GM19467 (cell line): ENCODE measurements around the gene SREBF1.

Source experiments
- ATAC-seq: cut with Tn5 transposase; IDR thresholded peaks from one replicate; pipeline ENCODE4 v1.9.1; 2021; ENCODE audit warnings: mild to moderate bottlenecking, moderate library complexity; ENCODE audit not compliant: unreplicated experiment

The SREBF1 gene

DNA sequence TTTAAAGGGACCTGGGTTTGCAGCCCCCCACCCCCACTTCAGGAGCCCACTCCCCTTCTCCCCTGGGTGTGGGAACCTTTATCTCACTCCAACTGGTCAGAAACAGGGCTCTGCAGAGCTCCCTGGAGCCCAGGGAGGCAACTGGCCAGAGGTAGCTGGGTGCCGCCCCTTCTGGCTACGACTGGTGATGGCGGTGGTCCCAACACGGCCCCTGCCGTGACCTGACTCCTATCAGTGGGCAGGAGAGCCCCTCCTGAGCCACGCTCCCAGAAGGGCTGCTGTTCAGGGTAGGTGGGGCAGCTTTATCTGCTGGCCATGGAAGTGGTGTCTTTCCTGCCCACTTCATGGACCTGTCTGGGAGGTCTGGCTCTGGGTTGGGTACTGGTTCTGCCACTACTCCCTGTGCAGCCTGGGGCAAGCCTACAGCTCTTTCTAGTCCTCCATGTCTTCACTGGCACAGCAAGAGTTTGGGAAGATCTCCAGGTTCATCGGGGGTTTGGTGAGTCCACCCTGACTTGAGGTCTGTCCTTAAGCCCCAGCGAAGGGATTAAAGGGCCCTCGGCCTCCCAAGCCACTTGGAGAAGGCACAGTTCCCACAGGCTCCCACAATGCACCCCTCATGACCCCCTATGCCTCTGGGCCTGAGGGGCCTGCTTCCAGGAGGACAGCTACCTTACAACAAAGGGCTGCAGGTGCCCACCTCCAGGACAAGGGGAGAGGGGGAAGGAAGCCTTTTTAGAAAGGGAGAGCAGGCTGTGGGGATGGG, 5.5 kb upstream of the SREBF1 start:
- no peak for ATAC-seq

DNA sequence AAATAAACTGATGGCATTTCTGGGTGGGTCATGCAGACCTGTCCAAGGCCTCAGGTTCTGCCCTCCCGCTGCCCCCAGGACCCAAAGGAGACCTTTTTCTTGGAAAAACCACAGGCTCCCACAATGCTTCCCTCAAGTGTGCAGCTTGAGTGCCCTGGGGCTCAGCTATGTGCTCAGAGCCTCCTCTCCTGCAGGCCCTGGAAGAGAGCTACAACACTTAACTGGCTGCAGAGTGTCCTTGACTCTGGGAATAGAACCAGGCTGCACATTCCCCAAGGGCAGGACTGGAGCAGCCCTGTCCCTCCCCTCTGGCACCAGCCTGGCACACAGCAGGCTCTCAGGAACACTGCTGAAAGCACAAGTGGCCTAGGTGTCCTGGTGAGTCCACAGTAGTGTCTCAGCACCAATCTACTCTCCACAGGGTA, 4.8 kb upstream of the SREBF1 start:
- no peak for ATAC-seq

DNA sequence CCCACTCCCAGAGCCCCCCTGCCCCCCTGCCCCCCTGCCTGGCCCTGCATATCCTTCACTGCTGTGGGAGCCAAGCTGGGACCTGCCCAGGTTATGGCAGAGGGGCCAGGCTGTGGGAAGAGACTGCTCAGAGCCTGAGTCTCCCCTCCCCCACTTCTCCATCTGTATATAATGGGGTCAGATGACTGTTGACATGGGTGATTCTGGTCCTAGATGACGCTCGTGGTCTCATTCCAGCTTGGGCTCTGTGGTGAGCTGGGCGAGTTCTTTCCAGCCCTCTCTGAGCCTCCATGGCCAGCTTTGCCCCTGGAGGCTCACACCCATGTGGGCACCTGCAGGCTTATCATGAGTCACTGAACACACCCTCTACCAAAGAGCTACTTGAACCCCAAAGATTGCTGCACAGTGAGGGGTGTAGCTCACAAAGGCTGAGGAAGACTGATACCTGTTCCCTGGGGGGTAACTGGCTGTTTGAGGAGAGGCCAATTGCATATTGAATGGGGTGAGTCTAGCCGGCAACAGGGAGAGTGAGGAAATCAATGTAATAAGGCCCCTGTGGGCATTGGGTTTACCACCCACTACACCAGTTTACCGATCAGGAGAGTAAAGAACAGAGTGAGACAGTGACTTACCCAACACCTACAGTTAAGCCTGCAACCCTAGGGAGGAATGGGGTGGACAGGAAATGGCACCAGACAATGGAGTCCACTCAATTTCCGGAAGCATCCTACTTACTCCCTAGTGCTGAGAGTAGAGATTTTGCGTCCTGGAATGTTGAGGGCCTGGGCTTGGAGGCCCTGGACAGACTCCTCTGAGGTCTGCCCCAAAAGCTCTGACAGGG, 4.2 kb upstream of the SREBF1 start:
- ATAC-seq = no peak

DNA sequence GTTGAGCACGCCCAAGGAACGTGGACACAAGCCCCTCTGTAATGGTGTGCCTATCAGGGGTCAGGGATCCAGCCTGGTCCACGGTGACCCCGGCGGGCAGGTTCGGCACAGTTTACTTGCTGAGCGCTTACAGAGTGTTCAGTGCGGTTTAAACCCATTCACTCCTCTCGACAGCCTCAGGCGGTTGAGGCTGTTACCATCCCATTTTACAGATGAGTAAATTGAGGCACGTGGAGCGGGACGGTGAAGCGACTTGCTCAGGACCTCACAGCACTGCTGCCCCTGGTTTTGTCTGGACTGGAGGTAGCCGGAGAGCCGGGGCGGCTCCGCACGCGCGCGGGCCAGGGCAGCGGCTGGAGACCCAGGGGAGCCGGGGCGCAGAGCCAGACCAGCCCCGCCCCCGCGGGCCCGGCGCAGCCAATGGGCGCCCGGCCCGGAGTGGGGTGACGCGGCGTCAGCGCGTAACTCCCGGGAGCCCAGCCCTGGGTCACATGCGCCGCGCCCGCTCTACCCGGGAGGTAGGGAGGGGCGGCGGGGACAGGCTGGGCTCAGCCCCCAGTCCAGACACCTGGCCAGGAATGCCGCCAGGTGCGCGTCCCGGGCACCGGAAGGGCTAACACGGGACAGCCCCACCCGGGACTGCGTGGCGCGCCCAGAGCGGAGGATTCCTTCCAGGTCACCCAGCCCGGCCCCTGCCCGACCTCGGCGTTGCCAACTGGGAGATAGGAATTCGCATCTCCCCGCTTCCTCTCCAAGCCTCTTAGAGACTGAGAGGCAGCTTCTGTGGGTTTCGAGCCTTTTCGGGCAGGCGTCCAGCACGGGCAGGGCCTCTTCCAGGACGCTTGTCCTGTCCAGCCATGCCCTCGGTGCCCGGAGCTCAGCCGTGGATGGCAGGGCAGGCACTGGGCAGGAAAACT, 3.3 kb upstream of the SREBF1 start:
- ATAC-seq = peak; percentile 47

DNA sequence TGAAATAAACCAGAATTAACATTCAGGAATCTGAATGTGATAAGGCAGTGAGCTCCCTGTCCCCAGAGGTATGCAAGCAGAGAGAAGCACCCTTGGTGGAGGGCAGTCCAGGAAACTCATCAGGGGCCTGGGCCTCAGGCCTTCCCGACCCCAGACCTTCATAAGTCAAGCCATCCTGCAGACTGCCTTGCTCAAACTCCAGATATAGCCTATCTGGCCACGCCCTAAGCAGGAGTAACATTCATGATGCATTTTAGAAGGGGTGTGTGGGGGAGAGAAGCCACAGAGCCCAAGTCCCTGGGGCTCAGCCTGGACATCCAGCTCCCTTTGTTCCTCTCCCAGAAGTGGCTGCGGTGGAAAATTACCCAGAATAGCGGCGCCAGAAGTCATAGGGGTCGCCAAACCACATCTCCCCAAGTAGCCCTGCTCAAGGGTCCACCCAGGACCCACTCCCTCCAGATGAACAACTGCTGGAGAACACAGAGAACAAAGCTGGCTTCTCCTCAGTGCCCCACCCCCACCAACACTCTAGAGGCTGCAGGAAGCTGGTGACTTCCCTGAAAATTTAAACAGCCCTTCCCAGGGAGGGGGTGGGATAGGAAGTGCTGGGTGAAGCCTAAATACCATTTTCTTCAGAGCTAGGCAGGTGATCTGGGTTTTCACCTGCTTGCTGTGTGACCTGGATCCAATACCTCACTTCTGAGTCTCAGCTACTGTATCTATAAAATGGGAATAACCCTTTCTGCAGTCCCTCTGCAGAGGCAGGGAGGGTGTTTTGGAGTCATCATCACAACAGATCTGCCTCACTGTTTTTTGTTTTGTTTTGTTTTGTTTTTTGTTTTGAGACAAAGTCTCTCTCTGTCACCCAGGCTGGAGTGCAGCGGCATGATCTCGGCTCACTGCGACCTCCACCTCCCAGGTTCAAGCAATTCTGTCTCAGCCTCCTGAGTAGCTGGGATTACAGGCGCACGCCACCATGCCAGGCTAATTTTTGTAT, 1.5 kb upstream of the SREBF1 start:
- no peak for ATAC-seq

DNA sequence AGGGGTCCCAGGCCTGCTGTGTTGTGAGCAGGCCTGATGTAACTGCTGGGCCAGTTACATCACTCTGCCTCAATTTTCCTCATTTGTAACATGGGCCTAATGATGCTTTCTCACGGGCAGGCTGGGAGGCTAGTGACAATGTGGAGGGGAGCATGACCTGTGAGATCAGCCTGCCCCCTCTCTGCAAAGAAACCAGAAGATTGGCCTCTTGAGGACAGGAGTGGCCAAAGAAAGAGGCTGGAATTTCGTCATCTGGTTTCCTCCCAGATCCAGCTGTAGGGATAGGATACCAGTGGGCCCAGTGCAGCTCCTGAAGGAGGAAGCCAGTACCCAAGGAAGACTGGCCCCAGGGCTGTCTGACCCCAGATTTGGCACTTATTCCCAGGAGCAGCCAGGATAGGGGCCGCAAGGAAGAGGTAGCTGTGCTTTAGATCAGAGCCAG, 615 bp upstream of the SREBF1 start:
- no peak for ATAC-seq

DNA sequence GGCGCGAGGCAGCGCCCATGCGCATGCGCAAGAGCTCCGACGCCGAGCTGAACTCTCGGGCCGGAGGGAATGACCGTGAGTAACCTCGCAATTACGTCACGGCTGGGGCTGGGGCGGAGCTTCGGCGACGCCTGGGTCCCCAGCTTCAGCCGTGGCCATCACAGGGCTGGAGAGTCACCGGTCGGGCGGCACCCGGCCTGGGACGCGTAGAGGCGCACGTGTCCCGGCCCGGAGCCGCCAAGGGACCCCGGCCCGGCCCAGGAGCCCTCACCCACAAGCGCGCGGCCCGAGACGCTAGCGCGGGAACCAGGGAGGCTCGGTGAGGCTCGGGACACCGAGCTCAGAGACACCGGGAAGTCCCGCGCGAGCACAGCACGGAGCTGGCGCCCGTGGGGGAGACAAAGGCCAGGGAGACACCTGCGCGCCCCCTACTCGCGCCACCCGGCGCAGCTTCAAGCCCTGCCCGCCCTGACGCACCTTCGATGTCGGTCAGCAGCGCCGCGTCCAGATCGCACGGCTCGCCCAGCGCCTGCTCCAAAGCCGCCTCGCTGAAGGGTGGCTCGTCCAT, 452 bp downstream of the SREBF1 start:
- ATAC-seq = peak; percentile 60

DNA sequence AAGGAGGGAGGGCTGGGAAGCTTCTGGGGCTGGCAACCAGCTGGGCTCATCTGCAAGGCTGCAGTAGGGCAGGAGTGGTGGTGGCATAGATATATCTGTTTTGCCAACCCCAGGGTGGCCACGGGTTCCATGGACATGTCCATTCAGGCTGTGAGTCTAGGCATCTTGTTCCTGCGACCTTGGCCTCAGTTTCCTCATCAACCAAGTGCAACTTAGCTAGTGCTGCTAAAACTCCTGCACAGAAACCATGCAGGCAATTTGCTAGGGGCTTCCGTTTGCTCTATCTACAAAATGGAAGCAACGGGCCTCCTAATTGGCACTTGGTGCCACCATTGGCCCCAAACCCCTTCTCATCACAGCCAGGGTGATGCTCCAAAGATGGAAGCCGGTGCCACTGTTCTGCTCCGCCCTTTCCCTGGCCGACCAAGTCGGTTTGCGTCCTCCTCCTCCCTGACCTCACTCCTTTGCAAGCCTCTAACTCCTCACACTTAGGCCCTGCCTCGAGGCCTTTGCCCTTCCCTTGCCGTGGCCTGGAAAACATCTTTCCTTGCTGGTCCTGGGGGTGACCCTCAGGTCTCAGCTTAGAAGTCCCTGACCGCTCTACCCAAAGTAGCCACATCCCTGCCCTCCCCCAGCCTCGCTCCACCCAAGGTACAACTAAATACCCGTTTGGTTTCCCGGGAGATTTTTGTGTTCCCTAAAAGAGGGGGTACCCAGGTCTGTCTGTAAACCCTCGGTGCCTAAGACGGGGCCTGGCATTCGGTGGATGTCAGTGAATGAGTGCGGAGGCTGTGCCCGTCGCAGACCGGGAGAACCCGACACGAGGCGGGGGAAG, 1.2 kb downstream of the SREBF1 start:
- ATAC-seq = no peak

DNA sequence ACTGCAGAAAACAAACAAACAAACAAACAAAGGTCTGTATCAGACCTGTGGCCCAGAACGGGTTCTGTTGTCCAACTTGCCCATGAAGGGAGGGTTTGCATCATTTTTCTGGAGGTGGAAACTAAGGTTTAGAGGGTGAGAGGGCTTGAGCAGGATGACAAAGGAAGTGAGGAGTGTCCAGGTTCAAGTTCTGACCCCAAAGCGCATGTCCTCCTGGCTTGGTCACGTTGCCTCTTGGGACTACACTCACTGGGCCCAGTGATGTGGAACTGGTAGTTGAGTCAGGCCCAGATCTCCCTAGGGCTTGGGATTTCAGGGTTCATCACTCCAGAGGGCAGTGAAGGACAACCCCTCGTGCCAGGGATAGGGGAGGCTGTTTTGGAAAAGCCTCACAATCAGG, 1.8 kb downstream of the SREBF1 start:
- ATAC-seq = no peak

DNA sequence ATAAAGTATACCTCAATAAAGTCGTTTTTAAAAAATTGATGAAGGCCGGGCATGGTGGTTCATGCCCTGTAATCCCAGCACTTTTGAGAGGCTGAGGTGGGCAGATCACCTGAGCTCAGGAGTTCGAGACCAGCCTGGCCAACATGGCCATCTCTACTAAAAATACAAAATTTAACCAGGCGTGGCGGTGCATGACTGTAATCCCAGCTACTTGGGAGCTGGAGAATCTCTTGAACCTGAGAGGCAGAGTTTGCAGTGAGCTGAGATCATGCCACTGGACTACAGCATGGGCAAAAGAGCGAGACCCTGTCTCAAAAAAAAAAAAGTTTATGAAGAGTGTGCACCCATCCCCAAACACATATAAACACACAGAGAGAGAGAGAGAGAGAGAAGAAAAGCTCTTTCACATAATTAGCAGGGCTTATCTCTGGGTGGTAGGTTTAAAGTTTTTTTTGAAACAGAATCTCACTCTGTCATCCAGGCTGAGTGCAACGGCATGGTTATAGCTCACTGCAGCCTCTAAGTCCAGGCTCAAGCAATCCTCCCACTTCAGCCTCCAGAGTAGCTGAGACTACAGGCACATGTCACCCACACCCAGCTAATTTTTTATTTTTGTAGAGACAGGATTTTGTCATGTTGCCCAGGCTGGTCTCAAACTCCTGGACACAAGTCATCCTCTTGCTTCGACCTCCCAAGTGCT, 3.0 kb downstream of the SREBF1 start:
- no peak for ATAC-seq

DNA sequence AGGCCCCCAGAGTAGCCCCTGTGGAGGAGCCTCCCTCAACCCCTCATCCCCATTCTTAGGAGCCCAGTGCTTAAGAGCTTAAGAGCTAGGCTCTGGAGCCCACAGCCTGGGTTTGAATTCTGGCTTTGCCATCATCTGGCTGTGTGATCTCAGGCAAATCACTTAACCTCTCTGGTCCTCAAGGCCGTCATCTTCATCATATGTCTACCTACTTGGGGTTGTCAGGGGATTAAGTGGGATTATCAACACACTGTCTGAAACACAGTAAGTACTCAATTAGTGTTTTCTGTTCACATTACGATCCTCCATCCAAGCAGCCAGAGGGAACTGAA, 4.8 kb downstream of the SREBF1 start:
- no peak for ATAC-seq

DNA sequence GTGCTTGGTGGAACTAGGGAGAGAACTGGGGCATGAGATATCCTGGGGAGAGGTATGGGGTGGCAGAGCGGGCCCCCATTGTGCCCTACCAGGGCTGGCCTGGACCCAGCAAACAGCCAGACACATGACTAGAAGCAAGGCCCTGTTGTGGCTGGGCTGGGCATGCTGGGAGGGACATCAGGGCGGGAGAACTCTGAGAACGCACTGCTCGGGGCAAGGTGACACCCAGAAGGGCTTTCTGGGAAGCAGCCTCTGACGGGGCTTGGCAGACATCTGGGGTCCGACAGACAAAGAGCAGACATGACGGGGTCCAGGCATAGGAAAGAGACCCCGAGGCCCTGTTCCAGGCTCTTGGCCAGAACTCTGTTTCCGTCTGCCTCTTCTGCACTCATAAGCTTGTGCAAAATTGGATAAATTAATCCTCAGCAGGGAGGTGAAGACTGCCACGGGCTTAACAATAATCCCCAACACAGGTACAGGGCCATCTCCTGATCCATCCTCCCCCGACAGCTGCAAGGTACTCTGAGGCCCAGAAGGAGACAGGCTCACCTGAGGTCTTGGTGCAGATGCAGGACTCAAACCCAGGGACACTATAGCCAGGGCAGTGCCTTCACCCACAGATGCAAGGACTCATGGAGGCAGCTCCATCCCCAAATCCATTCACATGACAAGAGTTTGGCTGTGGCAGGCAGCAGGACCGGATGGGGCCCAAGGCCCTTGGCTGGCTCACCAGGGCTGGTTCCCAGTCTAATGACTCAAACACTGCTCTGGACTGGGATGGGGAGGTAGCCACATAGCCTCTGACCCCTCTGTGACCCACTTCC, 5.4 kb downstream of the SREBF1 start:
- ATAC-seq = no peak

DNA sequence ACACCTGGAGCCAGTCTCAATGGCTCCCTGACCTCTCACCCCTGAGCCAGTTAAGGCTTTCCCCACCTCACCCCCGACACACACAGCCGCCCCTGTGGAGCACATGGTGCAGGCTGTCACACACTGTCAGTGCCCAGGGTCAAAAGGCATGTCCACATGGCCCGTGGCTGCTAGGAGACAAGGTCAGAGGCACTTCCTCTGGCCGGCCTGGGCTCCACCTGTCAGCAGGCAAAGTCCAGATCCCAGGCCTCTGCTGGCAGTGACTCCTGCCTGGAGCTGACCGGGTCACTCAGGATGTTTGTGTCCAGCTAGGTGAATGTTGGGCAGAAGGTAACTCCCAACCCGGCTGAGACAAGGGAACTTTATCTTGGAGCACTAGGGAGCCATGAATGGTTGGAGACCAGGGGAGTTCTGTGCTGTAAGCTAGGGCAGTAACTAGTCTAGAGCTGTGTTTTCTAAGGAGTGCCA, 6.0 kb downstream of the SREBF1 start:
- ATAC-seq = no peak

DNA sequence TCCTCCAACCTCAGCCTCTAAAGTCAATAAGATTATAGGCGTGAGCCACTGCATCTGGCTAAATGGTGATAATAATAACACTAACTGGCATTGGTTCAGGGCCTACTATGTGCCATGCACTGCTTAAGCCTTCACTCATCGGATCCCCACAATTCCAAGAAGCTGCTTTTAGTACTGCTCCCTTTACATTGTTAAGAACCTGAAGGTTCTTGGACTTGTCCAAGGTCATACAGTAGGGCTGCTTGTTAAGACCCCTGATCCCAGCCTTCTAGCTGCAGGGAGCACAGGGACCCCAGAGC, 6.6 kb downstream of the SREBF1 start:
- no peak for ATAC-seq

DNA sequence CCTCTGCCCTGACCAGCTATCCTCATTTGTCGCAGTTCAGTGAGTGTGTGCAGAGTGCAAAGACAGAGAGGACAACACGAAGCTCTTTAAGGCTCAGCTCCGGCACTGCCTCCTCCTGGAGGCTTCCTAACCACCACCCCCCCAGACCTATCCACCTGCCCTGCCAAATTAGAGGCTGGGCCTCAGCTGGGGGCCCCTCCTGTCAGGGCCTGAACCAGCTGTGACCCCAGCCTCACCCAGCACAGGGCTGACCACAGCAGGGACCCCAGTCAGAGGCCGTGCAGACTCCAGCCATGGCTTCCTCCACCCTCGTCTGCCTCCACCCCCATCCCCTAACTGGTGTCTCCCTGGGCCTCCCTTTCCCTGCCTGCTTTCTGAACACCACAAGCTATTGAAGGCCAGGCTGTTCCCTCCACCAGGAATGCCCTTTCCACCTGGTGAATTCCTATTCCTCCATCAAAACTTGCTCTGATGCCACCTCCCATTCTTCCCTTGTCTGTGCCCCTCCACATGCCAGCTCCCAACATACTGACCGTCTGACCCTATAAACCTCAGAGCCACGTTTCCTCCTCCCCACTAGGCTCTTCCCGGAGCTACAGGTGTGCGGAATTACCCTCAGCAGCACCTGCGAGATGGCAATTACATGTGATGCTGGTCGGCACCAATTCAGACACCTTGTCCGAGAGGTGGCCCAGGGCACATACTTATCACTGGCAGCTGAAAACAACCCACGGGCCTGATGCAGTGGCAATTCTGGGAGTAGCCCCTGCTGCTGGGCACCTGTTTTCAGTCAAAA, 8.8 kb downstream of the SREBF1 start:
- no peak for ATAC-seq

DNA sequence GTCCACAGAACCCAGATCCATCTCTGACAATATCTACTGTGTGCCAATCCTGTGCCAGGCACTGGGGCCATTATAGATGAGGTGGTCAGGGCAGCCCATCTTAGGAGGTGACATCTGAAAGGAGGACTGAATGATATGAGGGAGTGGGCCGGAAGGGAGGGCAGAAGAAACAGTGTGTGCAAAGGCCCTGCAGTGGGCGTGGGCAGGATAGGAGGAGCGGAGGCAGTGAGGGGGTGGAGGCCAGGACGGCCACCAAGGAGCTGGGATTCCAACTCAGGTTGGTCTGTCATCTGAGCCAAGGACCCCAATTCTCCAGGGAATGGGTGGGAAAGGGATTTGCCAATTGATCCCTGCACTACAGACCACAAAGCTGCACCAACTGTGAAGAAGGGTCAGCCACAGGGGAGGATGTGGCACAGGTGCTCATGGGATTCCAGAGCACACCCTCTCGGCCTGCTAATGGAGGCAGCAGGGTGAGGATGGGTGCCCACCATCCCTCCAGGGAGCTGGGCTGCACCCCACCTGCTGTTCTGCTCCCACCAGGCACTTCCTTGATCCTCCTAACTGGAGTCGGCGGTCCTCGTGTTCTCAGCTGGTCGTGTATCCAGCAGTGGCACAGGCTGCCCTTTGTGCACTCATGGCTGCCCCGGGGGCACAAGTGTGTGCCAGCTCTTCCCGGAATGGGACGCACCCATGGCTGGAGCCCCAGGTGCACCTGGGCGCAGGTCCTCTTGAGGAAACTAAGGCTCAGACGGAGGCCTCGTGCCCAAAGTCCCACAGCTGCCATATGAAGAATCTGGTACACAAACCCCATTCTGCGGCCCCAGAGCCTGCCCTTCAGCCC, 9.6 kb downstream of the SREBF1 start:
- ATAC-seq = no peak
